ENCODE data around the gene ARMC3.

Gene ARMC3

GRCh38 chr10:22986771-22987542 is 59.1 kb downstream of the ARMC3 start:
- DNase-seq (ENCODE audit: low read depth in 1 of 2, low spot score in 1 of 2), result no peak
- Histone ChIP-seq H3K27me3 (ENCODE audit: insufficient read depth, poor library complexity, severe bottlenecking) (no peaks in the 10 kb centered on the region), H3K27ac (replicated peaks) (no peak overlapping the region), H3K4me3 (replicated peaks; ENCODE audit: insufficient read depth, low read length) (no peak overlapping the region)
- TF ChIP-seq REST (IDR thresholded peaks at IDR 0.05; ENCODE audit: insufficient replicate concordance, low read depth), result no peak
- no peak for TF ChIP-seq POLR2AphosphoS5 (IDR thresholded peaks at IDR 0.05; ENCODE audit: low read depth)
- no peak for TF ChIP-seq SPI1 (IDR thresholded peaks at IDR 0.05; ENCODE audit: borderline replicate concordance, low read depth)
- TF ChIP-seq GABPA (IDR thresholded peaks at IDR 0.05; ENCODE audit: low read depth), result no peak
- no peak for TF ChIP-seq CTCF (IDR thresholded peaks at IDR 0.05; ENCODE audit: insufficient read depth, low read length)

- Histone ChIP-seq H3K27me3 (ENCODE audit: insufficient read depth, poor library complexity, severe bottlenecking) (no peaks in the 10 kb centered on the region), H3K27ac (replicated peaks) (no peak overlapping the region), H3K4me3 (replicated peaks; ENCODE audit: insufficient read depth, low read length) (no peak overlapping the region)
- peak; percentile 10 to 18 for DNase-seq (ENCODE audit: low read depth in 1 of 2, low spot score in 1 of 2)
- TF ChIP-seq SPI1 (IDR thresholded peaks at IDR 0.05; ENCODE audit: borderline replicate concordance, low read depth) (no peak), GABPA (IDR thresholded peaks at IDR 0.05; ENCODE audit: low read depth) (no peak), POLR2AphosphoS5 (IDR thresholded peaks at IDR 0.05; ENCODE audit: low read depth) (no peak), REST (IDR thresholded peaks at IDR 0.05; ENCODE audit: insufficient replicate concordance, low read depth) (no peak), CTCF (IDR thresholded peaks at IDR 0.05; ENCODE audit: insufficient read depth, low read length) (no peak)
Observed at GRCh38 chr10:22988581-22989360, 60.9 kb downstream of the ARMC3 start.

- no peak overlapping the region for H3K27ac ChIP-seq (replicated peaks)
- no peaks in the 10 kb centered on the region for H3K27me3 ChIP-seq (ENCODE audit: insufficient read depth, poor library complexity, severe bottlenecking)
- DNase-seq (ENCODE audit: low read depth in 1 of 2, low spot score in 1 of 2), result no peak
- TF ChIP-seq GABPA (IDR thresholded peaks at IDR 0.05; ENCODE audit: low read depth) (no peak), CTCF (IDR thresholded peaks at IDR 0.05; ENCODE audit: insufficient read depth, low read length) (no peak), SPI1 (IDR thresholded peaks at IDR 0.05; ENCODE audit: borderline replicate concordance, low read depth) (no peak), REST (IDR thresholded peaks at IDR 0.05; ENCODE audit: insufficient replicate concordance, low read depth) (no peak), POLR2AphosphoS5 (IDR thresholded peaks at IDR 0.05; ENCODE audit: low read depth) (no peak)
- H3K4me3 ChIP-seq (replicated peaks; ENCODE audit: insufficient read depth, low read length), result no peak overlapping the region
Observed at GRCh38 chr10:22990443-22990842, 62.6 kb downstream of the ARMC3 start.

Measured in HL-60 (cell line).